ENCODE results near the gene HFE. TPM values are rescaled to one million over a fixed set of nuclear protein-coding genes. Genes with fewer than 3 reads are reported as not detected.

HFE gene
- total RNA-seq, 1 donor from 2014 or later: 0.91 TPM

DNA sequence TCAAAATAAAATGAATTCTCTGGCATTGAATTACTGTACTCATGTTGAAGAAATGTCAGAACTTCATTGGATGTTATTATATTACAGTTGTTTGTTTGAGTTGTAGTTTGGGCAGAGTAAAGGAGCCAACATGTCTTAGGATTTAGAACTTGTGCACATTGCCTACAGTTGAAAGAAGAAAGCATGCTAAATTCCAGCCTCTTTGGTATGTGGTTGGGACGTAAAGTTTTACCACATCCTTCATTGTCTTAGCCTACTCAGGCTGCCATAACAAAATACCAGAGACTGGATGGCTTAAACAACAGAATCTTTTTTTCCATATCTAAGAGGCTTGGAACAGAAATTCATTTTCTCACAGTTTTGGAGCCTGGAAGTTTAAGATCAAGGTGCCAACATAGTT lies 42.4 kb downstream of the HFE start:
- intact Hi-C loops (cut with micrococcal nuclease): loop anchor here (5.0 to 10.0 kb wide), 2 partner anchors 43 to 1705 kb away; a partner anchor contains a TSS

DNA sequence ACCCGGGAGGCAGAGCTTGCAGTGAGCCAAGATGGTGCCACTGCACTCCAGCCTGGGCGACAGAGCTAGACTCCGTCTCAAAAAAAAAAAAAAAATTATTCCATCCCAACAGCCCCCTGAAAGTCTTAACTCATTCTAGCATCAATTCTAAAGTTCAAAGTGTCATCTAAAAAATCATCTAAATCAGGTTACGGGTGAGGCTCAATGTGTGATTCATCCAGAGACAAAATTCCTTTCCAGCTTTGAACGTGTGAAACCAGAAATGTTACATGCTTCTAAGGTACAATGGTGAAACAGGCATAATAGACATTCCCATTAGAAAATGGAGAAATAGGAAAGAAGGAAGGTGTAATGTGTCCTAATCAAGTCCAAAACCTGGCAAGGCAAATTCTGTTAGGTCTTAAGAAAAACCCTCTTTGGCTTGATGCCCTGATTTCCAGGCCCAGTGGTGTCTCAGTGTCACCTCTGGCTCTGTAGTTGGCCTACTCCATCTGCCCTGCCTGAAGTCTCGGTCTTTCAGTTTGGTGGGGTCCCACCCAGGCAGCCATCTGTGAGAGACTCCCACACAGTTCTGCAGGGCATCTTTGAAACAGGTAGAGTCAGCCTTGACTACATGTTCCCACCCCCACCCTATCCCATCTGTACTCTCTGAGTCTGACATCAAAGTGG lies 43.5 kb downstream of the HFE start:
- intact Hi-C loops (cut with micrococcal nuclease): no loop called here

DNA sequence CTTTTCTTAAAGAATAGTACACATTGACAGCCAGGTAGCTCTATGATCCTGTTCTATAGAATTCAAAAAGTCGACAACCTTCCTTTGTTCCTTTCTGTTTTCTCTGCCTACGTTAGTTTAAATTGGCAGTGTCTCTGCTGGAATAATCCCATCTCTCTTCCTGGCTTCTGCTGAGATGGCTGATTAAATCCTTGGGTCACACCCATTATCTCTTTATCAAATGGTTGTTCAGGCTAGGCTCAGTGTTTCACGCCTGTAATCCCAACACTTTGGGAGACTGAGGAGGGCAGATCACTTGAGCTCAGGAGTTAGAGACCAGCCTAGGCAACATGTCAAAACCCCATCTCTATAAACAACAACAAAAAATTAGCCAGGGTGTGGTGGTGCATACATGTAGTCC lies 44.4 kb downstream of the HFE start:
- intact Hi-C loops (cut with micrococcal nuclease): no loop called here

DNA sequence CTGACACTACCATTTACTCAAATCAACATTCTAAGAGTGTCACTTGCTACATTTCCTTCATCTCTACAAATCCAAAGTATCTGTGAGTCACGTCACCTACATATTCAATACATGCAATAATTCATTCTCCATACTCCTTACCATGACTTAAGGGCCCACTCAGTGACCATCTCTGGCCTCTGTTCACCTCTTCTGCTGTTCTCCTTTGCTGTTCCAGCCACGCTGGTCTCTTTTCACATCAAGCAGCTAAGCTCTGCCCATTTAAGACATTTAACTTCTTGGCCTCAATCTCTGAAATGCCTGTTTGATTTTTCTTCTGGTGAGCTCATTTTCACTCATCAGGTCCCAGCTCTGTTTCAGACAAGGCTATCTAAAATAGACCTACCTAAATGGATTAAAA lies 46.5 kb downstream of the HFE start:
- intact Hi-C loops (cut with micrococcal nuclease): no loop called here

DNA sequence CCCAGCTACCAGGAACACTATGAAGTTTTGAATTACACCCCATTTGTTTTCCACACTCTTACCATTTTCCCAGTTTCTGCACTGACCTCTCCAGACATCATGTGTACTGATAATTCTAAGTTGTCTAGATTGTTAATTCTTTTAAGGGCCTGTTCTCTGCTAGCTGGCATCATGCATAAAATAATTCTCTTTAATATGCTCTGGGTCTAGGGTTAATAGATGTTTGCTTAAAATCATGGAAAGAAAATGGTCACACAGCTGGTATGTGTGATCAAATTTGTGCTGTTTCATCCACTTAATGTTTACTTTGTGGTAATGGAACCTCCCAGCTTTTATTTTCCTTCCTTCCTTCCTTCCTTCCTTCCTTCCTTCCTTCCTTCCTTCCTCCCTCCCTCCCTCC lies 49.1 kb downstream of the HFE start:
- intact Hi-C loops (cut with micrococcal nuclease): no loop called here

DNA sequence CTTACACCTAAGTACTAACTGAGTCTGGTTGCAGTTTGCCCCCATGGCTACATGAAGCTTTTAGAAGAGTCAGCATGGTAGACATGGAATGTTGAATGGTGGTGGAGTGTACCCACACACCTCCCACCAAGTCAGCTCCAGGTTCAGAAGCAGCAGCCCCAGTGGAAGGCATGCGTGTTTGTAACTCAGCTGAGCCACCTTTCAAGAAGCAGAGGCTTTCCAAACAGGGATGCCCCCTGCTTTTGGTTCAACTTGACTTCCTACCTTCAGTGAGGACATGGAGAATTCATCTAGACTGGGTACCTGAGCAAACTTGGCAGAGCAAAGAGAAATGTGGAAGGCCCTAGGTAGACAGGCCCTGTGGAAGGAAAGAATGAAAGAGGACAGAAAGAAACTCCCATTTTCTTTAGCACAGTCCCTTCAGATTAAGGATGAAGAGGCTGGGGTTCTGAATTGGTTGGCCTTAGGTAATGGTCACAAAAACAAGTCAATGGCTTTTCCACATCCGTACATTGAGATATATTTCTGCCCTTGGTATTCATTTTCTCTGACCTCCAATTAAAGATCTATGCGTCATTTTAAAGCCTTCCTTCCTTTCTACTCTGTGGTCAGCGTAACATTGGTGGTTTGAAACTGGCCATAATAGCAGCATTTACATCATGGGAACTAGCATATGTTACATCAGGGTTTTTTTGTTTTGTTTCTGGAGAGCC lies 53.2 kb downstream of the HFE start:
- intact Hi-C loops (cut with micrococcal nuclease): no loop called here

DNA sequence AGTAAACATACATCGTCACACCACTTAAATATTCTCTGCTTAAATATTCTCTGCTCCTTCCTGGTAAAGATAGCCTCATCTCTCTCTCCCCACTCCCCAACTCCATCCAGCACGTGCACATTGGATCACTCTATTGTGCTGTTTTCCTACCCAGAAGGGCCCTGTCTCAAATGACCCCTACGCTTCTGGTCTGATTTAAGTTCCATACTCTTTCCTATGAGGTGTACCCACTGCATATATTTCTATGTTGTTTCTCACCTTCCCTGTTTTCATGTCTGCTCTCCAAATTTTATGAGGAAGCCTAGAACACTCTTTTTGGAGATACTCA lies 53.7 kb downstream of the HFE start:
- intact Hi-C loops (cut with micrococcal nuclease): no loop called here

DNA sequence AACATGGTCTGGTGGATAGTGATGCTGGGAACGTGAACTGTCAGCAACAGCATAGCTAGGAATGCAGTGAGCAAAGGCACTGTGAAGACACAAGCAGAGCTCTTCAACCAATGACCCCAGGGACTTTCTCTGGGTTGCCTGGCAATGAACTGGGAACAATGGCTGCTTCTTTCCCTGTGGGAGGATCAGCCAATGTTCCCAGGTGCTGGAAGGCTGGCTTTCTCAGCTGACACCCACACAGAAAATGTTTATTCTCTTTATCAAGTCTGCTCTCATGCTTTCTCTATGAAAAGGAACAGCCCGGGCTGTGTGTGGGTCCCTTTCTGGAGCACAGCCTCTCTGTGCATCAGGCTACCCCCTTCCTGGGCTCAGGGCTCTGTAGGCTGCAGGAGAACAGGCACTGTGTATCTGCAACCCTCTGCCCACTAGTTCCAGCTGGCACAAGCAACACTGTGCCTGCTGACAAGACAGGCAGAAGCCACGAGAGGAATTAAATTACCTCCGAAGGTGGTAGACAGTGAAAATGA lies 54.2 kb downstream of the HFE start:
- intact Hi-C loops (cut with micrococcal nuclease): no loop called here

DNA sequence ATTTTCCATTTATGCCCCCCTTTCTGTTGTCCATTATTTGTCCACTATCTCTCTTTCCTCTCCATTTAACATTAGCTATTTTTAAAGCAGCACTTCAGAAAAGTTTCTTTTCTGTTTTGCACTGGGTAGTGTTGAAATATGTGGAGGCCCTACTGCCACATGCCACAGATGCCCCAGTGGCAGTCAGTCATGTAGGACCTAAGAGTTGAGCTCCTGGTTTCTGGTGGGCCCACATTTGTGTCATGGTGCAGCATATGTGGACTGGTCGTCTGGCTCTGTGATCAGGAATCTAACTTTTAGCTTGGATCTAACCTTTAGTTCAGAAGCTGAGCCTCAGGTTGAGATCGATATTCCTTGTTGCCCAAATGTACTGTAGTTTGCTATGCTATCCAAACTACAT lies 54.8 kb downstream of the HFE start:
- intact Hi-C loops (cut with micrococcal nuclease): no loop called here

Other genes with a start within 250 kb of the HFE start
- gene SLC17A3, start 213.2 kb upstream of the HFE start, total RNA-seq: 0.55 and 1.2 TPM in 2 replicates
- not detected in 2 replicates for gene SLC17A2, start 156.7 kb upstream of the HFE start, total RNA-seq
- gene TRIM38, start 124.6 kb upstream of the HFE start, total RNA-seq: 24.9 and 25.2 TPM in 2 replicates